BLaER1 treated with 17β-estradiol and CSF1 and Interleukin-3, amounts not matched to agents 10 nM and 100 nM (cell line): ENCODE data around the gene MT1E.
"Not testable (repeated sequence)": the region's sequence is repeated elsewhere in the genome, so short reads cannot be mapped to it uniquely, and the experiment has no call there.

Experiments used
- H3K27ac ChIP-seq, 11 experiments: shearing (Covaris generic); formaldehyde crosslinking; 2 replicates each; pipeline ENCODE4 v1.8.1; 2022
- H3K27me3 ChIP-seq, 11 experiments: shearing (Covaris generic); formaldehyde crosslinking; 2 replicates each; pipeline ENCODE4 v1.8.1; 2022
- H3K36me3 ChIP-seq, 11 experiments: shearing (Covaris generic); formaldehyde crosslinking; 2 replicates each; pipeline ENCODE4 v1.8.1; 2022
- H3K4me1 ChIP-seq, 10 experiments: shearing (Covaris generic); formaldehyde crosslinking; 2 replicates each; pipeline ENCODE4 v1.8.1; 2022
- H3K4me2 ChIP-seq, 11 experiments: shearing (Covaris generic); formaldehyde crosslinking; 2 replicates each; pipeline ENCODE4 v1.8.1; 2022
- H3K4me3 ChIP-seq, 10 experiments: shearing (Covaris generic); formaldehyde crosslinking; 2 replicates each; pipeline ENCODE4 v1.8.1; 2022
- H3K9ac ChIP-seq, 11 experiments: shearing (Covaris generic); formaldehyde crosslinking; 2 replicates each; pipeline ENCODE4 v1.8.1; 2022
- H3K9me3 ChIP-seq, 11 experiments: shearing (Covaris generic); formaldehyde crosslinking; replicated peaks in 1 of 11; 2 replicates each; pipeline ENCODE4 v1.8.1; 2022
- H4K20me1 ChIP-seq, 11 experiments: shearing (Covaris generic); formaldehyde crosslinking; 2 replicates each; pipeline ENCODE4 v1.8.1; 2022
- Cebpa-rat ChIP-seq, 11 experiments: shearing (Covaris generic); IDR thresholded peaks; 2 replicates each; pipeline ENCODE4 v1.8.1; 2022

Gene MT1E

GRCh38 chr16:56673921-56674320 is 48.3 kb downstream of the MT1E start:
- Histone ChIP-seq H3K4me2 (peak overlapping the region in 10 of 11 experiments; percentile 2 to 92 (median 51); a peak in 13 of 22 replicates), H4K20me1 (peaks cover 0 to 23% (median 5%) of the 10 kb centered on the region in 11 experiments; a peak in 10 of 22 replicates), H3K9ac (peak overlapping the region in 2 of 11 experiments; percentile 51 to 56; a peak in 3 of 22 replicates), H3K4me1 (peaks cover 31 to 76% (median 59%) of the 10 kb centered on the region in 10 experiments), H3K27me3 (peaks cover 69 to 83% (median 78%) of the 10 kb centered on the region in 11 experiments), H3K4me3 (no peak overlapping the region; a peak in 2 of 20 replicates), H3K9me3 (no peaks in the 10 kb centered on the region), H3K27ac (peak overlapping the region in 4 of 11 experiments; percentile 32 to 67 (median 62); a peak in 6 of 22 replicates), H3K36me3 (no peaks in the 10 kb centered on the region)
- TF ChIP-seq Cebpa-rat (IDR thresholded peaks at IDR 0.05) = no peak

DNA sequence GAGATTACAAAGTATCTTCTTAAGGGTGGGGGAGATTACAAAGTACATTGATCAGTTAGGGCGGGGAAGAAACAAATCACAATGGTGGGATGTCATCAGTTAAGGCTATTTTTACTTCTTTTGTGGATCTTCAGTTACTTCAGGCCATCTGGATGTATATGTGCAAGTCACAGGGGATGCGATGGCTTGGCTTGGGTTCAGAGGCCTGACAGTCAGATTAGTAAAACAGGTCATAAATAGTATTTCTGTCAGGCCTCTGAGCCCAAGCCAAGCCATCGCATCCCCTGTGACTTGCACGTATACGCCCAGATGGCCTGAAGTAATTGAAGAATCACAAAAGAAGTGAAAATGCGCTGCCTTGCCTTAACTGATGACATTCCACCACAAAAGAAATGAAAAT is 49.0 kb downstream of the MT1E start:
- peak overlapping the region in 3 of 11 experiments; percentile 63 to 80 (median 73); a peak in 6 of 22 replicates for H3K9ac ChIP-seq
- H3K4me3 ChIP-seq = peak overlapping the region in 1 of 10 experiments; percentile 50; a peak in 2 of 20 replicates
- peaks cover 25 to 70% (median 54%) of the 10 kb centered on the region in 10 experiments for H3K4me1 ChIP-seq
- peak overlapping the region in 8 of 11 experiments; percentile 82 to 97 (median 88); a peak in 15 of 22 replicates for H3K4me2 ChIP-seq
- H4K20me1 ChIP-seq = peaks cover 0 to 17% (median 2%) of the 10 kb centered on the region in 11 experiments; a peak in 10 of 22 replicates
- peaks cover 62 to 77% (median 72%) of the 10 kb centered on the region in 11 experiments for H3K27me3 ChIP-seq
- H3K9me3 ChIP-seq, H3K36me3 ChIP-seq: not testable (repeated sequence)
- H3K27ac ChIP-seq = peak overlapping the region in 4 of 11 experiments; percentile 32 to 85 (median 68); a peak in 5 of 22 replicates

GRCh38 chr16:56675685-56676210 is 50.2 kb downstream of the MT1E start:
- Histone ChIP-seq H3K4me3 (peak overlapping the region; percentile 45 to 67 (median 54)), H3K9me3 (no peaks in the 10 kb centered on the region), H3K27ac (peak overlapping the region in 5 of 11 experiments; percentile 2 to 85 (median 65); a peak in 7 of 22 replicates), H3K36me3 (no peaks in the 10 kb centered on the region), H3K9ac (peak overlapping the region in 8 of 11 experiments; percentile 2 to 80 (median 55); a peak in 13 of 22 replicates), H3K27me3 (peaks cover 51 to 65% (median 60%) of the 10 kb centered on the region in 11 experiments), H3K4me2 (peak overlapping the region; percentile 82 to 97 (median 89)), H4K20me1 (peaks cover 0 to 5% (median 0%) of the 10 kb centered on the region in 11 experiments; a peak in 2 of 22 replicates), H3K4me1 (peaks cover 15 to 61% (median 50%) of the 10 kb centered on the region in 10 experiments)
- no peak for TF ChIP-seq Cebpa-rat (IDR thresholded peaks at IDR 0.05)
